ENCODE data around the gene PDRG1.
"Not testable (repeated sequence)": the region's sequence is repeated elsewhere in the genome, so short reads cannot be mapped to it uniquely, and the experiment has no call there.

PDRG1 gene

DNA sequence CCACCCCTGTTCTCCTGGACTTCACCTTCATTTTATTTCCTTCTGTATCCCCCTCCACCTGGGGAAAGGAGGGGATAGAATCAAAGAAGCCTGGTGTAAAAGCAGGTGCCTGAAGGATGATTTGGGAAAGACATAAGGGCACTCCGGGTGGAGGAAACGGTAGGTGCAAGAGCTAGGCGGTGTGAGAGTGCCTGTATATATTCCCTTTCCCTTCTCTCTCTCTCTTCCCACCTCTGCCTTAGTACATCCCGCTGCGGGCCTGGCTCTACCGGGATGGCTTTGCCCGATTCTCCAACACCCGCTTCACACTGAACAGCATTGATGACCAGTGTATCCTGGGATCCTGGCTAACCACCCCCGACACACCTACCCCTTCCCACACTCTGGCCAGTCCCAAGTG, 26.2 kb downstream of the PDRG1 start:
- DNase-seq: no peak

DNA sequence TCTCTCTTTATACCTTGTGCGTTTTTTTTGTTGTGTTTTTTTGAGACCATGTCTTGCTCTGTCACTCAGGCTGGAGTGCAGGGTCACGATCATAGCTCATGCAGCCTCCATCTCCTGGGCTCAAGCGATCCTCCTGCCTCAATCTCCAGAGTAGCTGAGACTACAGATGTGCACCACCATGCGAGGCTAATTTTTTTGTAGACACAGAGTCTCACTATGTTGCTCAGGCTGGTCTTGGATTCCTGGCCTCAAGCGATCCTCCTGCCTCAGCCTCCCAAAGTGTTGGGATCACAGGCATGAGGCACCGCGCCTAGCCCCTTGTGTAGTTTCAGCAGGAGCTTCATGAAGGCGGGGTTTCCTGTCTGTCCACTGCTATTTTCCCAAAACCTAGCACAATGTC, 27.3 kb downstream of the PDRG1 start:
- DNase-seq: no peak

GRCh38 chr20:31923388-31924331, 28.2 kb downstream of the PDRG1 start:
- no peak for DNase-seq

DNA sequence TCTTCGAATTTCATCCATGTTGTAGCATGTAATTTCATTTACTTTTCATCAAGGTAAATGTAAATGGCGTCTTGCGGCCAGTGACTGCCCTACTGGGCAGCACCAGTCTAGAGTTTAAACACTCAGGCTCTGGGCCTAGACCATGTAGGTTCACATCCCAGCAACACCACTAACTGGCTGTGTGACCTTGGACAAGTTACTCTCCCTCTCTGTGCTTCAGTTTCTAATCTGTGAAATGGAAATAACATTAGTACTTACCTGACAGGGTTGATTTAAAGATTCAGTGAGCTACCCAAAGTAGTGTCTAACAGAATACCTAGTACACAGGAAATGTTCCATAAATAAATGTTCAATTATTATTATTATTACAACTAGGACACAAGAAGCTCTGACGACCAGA, 29.3 kb downstream of the PDRG1 start:
- no peak for DNase-seq

DNA sequence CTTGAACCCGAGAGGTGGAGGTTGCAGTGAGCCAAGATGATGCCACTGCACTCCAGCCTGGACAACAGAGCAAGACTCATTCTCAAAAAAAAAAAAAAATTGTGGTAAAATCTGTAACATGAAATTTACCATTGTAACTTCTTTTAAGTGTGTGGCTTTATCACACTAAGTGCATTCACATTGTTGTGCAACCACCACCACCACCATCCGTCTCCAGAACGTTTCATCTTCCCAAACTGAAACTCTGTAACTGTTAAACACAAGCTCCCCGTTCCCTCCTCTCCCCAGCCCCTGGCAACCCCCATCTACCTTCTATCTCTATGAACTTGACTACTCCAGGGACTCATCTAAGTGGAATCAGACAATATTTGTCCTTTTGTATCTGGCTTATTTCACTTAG, 29.7 kb downstream of the PDRG1 start:
- no peak for DNase-seq

GRCh38 chr20:31921480-31921879, 30.4 kb downstream of the PDRG1 start:
- DNase-seq: not testable (repeated sequence)

DNA sequence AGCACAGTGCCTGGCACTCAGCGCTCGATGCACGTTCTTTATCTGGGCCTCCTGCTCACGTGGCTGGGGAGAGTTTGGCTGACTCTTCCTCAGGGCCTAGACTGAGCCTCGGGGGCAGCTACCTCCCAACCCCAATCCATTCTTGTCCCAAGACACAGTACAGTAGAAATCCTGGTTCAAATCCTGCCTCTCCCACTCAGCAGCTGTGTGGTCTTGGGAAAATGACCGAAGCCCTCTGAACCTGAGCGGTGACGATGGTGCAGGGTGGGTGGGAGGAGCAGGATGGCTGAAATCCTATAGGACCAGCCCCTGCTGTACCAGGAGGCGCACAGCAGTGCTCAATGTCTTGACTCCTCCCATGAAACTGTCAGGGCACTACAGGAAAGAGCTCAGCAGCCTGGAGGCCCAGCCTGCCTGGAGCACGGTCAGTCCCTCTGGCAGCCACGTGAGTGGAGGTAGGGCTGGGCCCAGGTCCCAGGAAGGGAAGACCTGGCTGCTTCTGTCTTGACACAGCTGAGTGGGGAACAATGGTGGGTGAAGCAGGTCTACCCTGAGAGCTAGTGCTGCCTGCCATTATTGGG, 31.5 kb downstream of the PDRG1 start:
- DNase-seq: no peak

- DNase-seq: no peak
These were observed 32.3 kb downstream of the PDRG1 start for GRCh38 chr20:31919410-31920155.

GRCh38 chr20:31918466-31919105, 33.3 kb downstream of the PDRG1 start:
- DNase-seq: no peak

- DNase-seq: peak; percentile 87
These were observed 33.9 kb downstream of the PDRG1 start for GRCh38 chr20:31917962-31918412.

GRCh38 chr20:31916708-31917107, 35.1 kb downstream of the PDRG1 start:
- DNase-seq: no peak

GRCh38 chr20:31915491-31916280, 36.2 kb downstream of the PDRG1 start:
- DNase-seq: no peak

DNA sequence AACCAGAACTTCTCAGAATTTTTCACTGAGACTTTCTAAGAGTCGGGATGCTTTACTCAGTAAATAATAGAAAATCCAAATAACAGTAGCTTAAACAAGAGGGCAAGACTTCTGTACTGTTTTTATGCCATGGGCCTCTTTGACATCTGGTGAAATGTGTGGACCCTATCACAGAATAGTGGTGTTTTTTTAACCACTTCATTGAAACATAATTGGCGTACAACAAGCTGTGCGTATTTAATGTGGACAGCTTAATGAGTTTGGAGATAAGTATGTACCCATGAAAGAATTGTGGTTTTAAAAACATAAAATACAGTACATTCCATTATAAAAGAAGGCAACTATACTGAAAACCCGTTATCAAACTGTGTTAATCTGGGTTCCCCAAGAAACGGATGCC, 37.7 kb downstream of the PDRG1 start:
- DNase-seq: no peak

GRCh38 chr20:31913431-31914157, 38.3 kb downstream of the PDRG1 start:
- DNase-seq: no peak

- no peak for DNase-seq
These were observed 41.6 kb downstream of the PDRG1 start for GRCh38 chr20:31910071-31910803.

DNA sequence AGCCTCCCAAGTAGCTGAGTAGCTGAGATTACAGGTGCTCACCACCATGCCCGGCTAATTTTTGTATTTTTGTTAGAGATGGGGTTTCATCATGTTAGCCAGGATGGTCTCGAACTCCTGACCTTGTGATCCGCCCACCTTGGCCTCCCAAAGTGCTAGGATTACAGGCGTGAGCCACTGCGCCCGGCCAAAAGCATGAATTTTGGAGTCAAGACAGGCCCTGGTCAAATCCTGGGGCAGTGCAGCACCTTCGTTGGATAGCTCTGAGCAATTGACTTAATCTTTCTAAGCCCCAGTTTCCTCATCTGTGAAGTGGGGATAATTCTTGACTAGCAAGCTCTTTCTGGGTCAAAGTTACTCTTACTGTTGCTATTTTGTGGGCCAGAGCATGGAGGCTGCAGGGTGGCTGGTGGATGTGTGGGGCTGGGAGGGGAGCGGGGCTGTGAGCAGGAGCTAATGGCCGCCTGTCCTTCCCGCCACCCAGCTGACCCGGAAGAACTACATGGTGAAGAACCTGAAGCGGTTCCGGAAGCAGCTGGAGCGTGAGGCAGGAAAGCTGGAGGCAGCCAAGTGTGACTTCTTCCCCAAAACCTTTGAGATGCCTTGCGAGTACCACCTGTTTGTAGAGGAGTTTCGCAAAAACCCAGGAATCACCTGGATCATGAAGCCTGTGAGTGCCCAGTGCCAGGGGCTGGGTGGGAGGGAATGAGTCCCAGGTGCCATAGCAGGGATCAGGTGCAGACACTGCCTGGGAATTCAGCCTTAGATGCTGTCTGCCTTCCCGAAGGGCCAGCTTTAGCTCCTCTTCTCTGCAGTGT, 42.4 kb downstream of the PDRG1 start:
- DNase-seq: no peak

GRCh38 chr20:31908424-31908823, 43.4 kb downstream of the PDRG1 start:
- DNase-seq: no peak

DNA sequence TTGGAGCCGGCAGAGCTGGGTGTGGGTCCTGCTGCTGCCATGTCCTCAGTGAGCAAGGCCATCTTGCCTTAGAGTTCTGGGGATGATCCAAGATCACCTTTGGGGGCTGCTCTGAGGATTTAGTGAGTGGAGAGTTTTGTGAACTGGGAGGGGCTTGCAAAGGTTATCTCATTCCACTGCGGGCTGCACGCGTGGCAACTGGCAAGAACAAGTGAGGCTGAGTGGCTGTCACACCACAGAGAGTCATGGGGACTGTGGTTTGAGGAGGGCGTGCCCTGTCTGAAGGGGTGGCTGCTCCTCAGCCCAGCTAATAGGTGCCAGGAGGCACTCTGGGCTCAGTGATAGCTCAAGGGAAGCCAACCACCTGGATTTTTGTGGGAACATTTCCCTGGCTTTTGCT, 43.8 kb downstream of the PDRG1 start:
- peak; percentile 86 for DNase-seq

GRCh38 chr20:31907046-31907445, 44.8 kb downstream of the PDRG1 start:
- DNase-seq: no peak

GRCh38 chr20:31906001-31906400, 45.8 kb downstream of the PDRG1 start:
- no peak for DNase-seq

All from hematopoietic multipotent progenitor cell treated with erythropoietin and hydrocortisone succinate and interleukin-3 and kit ligand, for 8 days (in vitro differentiated cells).